Right renal pelvis (tissue), 4 donors: ENCODE measurements around the gene CDRT15L2. TPM values are rescaled to one million over a fixed set of nuclear protein-coding genes. Genes with fewer than 3 reads are reported as not detected.
"Not testable (repeated sequence)": the region's sequence is repeated elsewhere in the genome, so short reads cannot be mapped to it uniquely, and the experiment has no call there.

ENCODE experiments used
- DNase-seq, 4 donors: peaks; one replicate each; pipeline ENCODE4 v3.0.0-alpha.2; 2013; ENCODE audit warnings: low read depth in 4 of 4, low spot score in 3 of 4, missing footprints in 1 of 4
- polyA plus RNA-seq, 4 donors: library from polyadenylated mRNA; unstranded; fragments of 120-200 nt; gene quantifications; one replicate each; pipeline ENCODE4 v1.2.1, GENCODE V29; 2013; ENCODE audit not compliant: insufficient read length in 4 of 4

Gene CDRT15L2
- polyA plus RNA-seq, result not detected

DNA sequence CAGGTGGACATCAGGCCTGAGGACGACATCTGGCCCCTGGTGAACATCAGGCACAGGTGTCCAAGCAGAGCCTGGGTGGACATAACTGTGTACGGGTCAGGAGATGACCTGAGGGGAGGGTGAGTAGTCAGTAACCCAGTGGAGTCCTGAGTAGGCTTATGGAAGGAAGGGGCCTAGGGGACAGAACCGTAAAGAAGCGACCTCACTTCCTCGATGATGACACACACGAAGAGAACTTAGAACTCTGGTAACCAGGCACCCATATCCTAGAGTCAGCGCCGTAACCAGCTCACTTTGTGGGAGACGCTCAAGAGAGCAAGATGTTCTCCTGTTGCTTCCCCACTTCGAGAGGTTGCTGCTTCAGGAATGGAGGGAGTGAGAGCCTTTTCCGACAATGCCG is at the start of gene CDRT15L2:
Gene CDRT15L2, plus strand, starts transcription at position 301 of the 400 bp plus-strand sequence. Its CDS starts 20 bp downstream, at position 321.
- not testable (repeated sequence) for DNase-seq

DNA sequence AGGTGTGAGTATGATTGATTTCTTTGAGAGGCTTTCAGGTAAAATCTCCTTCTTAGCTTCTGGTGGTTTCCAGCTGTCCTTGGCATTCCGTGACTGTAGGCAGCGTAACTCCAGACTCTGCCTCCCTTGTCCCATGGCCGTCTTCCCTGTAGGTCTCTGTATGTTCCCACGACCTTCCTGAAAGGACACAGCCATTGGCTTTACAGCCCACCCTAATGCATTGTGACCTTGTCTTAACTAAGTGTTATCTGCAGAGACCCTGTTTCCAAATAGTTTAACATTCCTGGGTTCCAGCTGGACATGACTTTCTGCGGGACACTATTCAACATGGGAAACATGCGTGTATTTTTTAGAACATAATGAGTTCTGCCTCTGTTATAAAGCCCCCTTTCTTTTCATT is 49.4 kb upstream of the CDRT15L2 start:
- DNase-seq, result not testable (repeated sequence)

GRCh38 chr17:20532544-20533090 is 46.9 kb upstream of the CDRT15L2 start:
- DNase-seq, result not testable (repeated sequence)

DNA sequence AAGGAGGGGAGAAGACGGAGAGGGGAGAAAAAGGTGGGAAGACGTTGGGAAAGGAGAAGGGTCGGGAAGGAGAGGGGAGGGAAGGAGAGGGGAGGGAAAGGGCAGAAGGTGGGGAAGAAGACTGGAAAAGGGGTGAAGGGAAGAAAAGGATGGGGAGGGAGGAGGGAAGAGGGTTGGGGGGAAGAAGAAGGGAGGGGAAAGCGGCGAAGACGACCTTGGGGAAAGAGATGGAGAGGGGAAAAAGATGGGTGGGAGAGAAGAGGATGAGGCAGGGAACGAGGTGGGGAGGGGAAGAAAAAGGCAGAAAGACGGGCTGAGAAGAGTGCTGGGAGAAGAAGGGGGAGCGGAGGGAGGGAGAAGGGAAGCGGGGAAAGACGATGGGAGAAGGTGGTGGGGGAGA is 46.3 kb upstream of the CDRT15L2 start:
- not testable (repeated sequence) for DNase-seq

DNA sequence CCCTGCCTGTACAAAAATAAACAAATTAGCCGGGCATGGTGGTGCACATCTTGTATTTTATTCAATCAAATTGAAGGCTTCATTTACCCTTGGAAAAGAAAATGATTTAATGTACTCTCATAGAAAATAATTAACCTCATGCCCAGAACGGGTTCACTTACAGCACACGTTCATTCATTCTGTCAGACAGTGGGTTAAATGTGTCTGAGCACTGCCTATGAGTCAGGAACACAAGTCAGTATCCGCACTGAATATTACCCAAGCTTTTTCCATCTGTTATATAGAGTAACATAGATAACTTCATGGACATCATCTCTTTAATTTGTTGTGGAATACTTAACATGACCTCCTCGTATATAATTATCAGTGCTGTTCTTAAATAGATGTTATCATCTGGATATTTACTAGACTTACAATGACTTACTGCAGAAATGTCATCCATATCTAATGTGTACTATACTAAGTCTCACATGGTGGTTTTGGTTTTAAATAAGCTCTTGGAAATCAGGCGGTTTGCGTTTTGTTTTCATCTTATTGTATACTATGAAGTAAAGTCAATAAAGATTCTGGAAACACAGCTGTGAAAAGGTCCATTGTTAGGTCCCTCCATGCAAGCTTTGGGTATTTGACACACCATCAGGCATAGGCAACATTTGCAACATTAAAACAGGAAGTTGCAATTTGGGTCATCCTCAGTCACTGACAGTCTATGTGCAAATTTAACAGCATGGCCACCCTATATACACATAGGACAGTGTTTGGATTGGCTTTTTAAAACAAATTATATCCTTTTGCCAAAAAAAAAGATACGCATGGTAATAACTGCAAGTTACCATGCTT is 44.6 kb upstream of the CDRT15L2 start:
- DNase-seq, result not testable (repeated sequence)

DNA sequence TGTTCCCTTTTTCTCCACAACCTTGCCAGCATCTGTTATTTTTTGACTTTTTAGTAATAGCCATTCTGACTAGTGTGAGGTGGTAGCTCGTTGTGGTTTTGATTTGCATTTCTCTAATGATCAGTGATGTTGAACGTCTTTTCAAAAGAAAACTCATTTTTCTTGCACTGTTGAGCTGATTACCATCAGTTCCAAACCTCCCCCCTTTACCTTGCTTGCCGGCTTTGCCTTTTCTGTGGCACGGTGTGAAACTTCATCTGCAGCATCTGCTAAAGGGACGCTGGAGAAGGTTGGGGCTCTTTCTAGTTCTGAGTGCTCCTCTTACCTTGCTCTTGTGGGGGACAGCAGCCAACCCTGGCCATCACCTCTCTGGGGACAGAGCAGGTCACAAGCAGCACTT is 39.1 kb upstream of the CDRT15L2 start:
- not testable (repeated sequence) for DNase-seq

GRCh38 chr17:20540865-20541264 is 38.7 kb upstream of the CDRT15L2 start:
- not testable (repeated sequence) for DNase-seq

GRCh38 chr17:20541853-20542546 is 37.5 kb upstream of the CDRT15L2 start:
- DNase-seq, result not testable (repeated sequence)

DNA sequence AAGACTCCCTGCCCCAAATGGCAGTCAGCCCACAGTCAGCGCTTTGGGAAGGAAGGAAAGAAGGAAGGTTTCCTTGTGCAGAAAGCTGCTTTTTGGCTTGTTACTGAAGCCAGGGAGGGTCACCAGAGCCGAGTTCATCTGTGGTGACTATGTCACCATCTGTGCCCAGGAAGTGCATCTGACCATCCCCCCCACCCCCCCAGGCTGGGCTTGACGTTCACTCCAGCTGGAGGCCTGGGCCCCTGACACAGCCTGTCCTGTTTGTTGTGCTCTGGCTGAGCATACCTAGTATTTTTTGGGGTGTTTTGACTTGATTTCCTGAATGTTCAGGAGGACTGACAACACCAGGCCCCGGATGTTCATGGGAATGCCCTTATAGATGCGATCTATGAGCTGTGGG is 31.6 kb upstream of the CDRT15L2 start:
- not testable (repeated sequence) for DNase-seq

DNA sequence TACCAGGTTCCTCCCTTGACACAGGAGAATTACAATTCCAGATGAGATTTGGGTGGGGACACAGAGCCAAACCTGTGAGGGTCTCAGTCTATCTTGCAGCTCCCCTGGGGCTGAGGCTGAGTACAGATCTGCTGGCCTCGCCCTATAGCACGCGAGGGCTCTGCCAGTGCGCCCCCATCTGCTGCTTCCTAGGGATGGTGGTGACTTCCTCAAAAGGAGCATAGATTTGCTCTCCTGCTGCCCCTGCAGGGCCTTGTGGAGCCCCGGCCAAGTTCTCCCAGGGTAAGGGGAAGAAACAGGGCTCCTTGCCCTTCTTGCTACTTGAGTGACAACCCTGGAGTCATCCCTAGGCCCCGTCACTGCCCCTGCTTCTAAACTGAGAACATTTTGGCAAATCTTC is 26.6 kb upstream of the CDRT15L2 start:
- DNase-seq, result not testable (repeated sequence)

DNA sequence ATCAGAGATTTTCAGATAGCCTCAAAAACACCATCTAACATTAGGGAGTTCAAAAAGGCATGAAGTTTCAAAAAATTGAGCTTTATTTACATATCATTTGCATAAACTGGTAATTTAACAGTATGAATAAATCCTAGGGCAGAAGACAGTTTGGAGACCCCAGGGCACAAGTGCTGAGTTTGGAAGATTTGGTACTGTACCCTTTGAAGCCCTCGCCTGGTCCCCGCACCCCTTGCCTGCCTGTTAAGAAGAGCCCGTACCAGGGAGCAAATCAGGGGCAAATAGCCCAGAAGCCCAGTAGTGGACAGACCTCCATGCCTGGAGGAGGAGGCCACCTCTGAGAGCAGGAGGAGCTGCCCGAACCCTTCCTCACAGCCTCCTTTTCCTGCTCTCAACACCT is 24.8 kb upstream of the CDRT15L2 start:
- DNase-seq, result not testable (repeated sequence)

DNA sequence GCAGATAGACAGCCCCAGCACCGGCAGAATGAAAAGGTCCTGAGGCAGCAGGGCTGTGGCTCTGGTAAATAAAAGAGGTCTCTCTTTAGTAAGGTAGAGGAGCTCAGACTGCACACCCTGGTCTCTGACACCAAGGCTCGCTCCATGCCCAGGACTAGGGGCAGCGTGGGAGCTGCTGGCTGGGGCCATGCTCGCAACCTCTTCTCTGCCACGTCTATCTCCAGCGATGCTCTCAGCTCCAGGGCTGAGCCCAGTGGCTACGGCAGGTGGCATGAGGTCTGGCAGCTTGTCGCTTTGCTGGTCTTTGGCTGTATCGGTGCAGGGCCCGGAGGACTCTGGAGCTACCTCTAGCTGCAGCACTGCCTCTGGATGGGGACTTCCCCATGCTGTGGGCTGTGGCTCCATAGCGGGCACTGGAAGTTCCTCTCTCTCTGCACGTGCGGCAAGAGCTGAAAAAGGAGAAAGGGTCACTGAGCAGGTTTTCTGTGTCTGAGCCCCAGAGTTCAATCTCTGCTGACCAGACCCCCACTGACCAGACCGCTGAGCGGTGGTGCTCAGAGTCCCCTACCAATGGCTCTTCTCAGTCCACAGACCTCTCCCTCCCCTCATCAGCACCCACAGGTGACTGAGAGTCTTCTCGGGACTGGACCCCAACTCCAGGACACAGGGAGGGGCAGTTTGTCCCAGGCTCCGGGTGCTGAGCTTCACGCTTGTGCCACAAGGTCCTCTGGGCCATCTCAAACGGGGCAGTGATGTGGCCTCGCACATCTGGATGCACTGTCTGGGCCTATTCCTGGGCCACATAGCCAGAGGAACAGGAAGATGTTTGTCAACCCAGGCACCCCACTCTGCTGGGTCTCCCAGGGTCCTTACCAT is 24.2 kb upstream of the CDRT15L2 start:
- not testable (repeated sequence) for DNase-seq

DNA sequence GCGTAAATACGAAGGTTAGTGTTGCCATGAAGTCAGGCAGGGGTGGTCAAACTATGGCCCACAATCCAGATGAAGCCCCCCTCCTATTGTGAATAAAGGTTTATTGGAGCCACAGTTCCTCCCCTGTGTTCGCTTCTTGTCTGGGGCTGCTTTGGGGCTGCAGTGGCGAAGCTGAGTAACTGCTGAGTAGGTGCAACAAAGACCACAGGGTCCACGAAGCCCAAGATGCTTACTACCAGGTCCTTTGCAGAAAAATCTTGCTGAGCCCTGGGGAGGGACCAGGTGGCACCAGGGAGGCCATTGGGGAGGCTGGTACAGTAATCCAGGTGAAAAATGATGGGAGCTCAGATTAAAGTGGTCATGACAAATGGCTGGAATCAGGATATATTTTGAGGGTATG is 21.4 kb upstream of the CDRT15L2 start:
- DNase-seq, result not testable (repeated sequence)

DNA sequence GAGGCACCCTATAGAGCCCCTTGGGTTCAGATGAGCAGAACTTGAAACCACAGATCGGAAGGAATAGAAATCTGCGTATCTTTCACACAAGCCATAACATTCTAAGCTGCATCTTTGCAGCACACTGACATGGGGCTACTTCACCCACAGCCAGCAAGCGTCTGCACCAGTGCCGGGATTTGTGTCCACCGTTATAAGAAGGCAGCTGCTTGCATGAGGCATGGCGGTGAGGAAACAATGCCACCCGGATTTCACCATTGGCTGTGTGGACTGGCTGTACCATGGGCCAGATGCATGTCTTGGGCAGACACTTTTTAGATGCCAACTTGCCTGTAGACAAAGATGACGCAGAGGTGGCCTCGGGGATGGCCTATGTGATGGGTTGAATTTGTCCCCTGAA is 20.5 kb upstream of the CDRT15L2 start:
- not testable (repeated sequence) for DNase-seq

GRCh38 chr17:20562587-20562986 is 16.9 kb upstream of the CDRT15L2 start:
- DNase-seq, result no peak

DNA sequence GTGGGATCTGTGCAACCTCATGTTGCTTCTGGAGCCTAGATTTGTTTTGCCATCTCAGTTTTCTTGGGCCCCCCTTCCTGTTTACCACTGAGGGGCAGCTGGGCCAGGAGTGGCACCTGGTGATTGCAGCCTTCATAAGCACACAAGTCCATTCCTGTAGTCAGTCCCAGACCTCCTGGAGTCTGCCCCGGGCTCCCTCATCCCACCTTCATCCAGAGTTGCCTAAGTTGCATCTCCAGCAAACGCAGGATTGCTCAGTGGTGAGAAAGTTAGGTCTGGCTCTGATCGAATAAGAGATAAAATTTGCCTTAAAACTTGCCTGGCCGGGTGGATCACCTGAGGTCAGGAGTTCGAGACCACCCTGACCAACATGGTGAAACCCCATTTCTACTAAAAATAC is 14.3 kb upstream of the CDRT15L2 start:
- DNase-seq, result not testable (repeated sequence)

- DNase-seq, result no peak
Measured at GRCh38 chr17:20565711-20566110, 13.8 kb upstream of the CDRT15L2 start.

DNA sequence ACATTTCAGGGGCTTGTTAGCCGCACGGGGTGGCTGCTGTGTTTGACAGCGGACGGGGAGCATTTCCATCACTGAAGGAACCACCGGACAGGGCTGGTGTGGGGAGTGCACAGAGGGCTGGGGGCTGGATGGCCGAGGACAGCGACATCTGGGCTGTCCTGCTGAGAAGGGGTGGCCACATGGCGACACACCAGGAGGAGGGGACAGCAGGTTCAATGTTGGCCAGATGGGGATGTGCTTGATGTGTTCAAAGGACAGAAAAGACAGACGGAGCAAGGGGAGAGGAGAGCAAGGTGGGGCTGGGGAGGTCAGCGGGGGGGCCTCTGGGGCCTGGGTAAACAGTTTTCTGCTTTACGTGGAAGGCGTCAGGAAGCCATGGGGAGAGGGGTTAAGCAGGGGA is 12.8 kb upstream of the CDRT15L2 start:
- not testable (repeated sequence) for DNase-seq

GRCh38 chr17:20567421-20567820 is 12.1 kb upstream of the CDRT15L2 start:
- DNase-seq, result not testable (repeated sequence)

- DNase-seq, result not testable (repeated sequence)
Measured at GRCh38 chr17:20568604-20569003, 10.9 kb upstream of the CDRT15L2 start.
